Naive thymus-derived CD4-positive, alpha-beta T cell (primary cell): Measurements from ENCODE around the gene TM9SF4. TPM values are rescaled to one million over a fixed set of nuclear protein-coding genes. Genes with fewer than 3 reads are reported as not detected.

Experiments used
- ATAC-seq: fragments of 150-1000 bp; cut with Tn5 transposase; 2 replicates; pipeline ENCODE4 v1.10.0; 2021; ENCODE audit warnings: mild to moderate bottlenecking, moderate library complexity
- CTCF ChIA-PET: fragments of 350-600 bp; sonication (Branson Sonifier 250); formaldehyde crosslinking; loops from one replicate; lab custom pipeline; 2021; ENCODE audit warnings: antibody characterized with exemption; lab: Charles Lee
- POLR2A ChIA-PET: fragments of 350-600 bp; sonication (Branson Sonifier 250); formaldehyde crosslinking; loops from one replicate; lab custom pipeline; 2021; ENCODE audit warnings: antibody characterized with exemption, inconsistent platforms; lab: Charles Lee
- DNase-seq, 9 donors: peaks; one replicate each; pipeline versions ENCODE4 v3.0.0 to v3.0.0-alpha.2; 2020 to 2022; ENCODE audit warnings: mixed read lengths in 1 of 9
- H3K27ac ChIP-seq: one replicate; pipeline ENCODE4 v1.7.0; 2013; ENCODE audit warnings: mild to moderate bottlenecking, low read depth, low read length, moderate library complexity
- H3K27me3 ChIP-seq, 2 donors: one replicate each; pipeline ENCODE4 v1.7.0; 2013; ENCODE audit warnings: low read length in 2 of 2, mild to moderate bottlenecking in 2 of 2, moderate library complexity in 2 of 2; ENCODE audit not compliant: control insufficient read depth in 2 of 2, insufficient read depth in 2 of 2
- H3K36me3 ChIP-seq, 3 experiments: 1 replicate in 2 of 3; 2 replicates in 1 of 3; pipeline ENCODE4 v1.7.0; 2013; ENCODE audit warnings: low read length in 3 of 3, mild to moderate bottlenecking in 3 of 3, moderate library complexity in 1 of 3; ENCODE audit not compliant: insufficient read depth in 3 of 3, control insufficient read depth in 2 of 3
- H3K4me1 ChIP-seq, 2 donors: one replicate each; pipeline ENCODE4 v1.7.0; 2013; ENCODE audit warnings: low read length in 2 of 2, mild to moderate bottlenecking in 2 of 2, moderate library complexity in 1 of 2; ENCODE audit not compliant: control insufficient read depth in 2 of 2, insufficient read depth in 2 of 2
- H3K4me3 ChIP-seq: 2 replicates; pipeline ENCODE4 v1.7.0; 2013; ENCODE audit warnings: mild to moderate bottlenecking, low read length
- H3K9me3 ChIP-seq, 3 experiments: 1 replicate in 2 of 3; 2 replicates in 1 of 3; pipeline ENCODE4 v1.7.0; 2013; ENCODE audit warnings: low read length in 3 of 3; ENCODE audit not compliant: control insufficient read depth in 2 of 3
- H3K27ac Mint-ChIP-seq, 9 donors: one replicate each; pipeline ENCODE4 v1.8.0; 2020 to 2022; ENCODE audit warnings: mixed read lengths in 9 of 9, mild to moderate bottlenecking in 8 of 9, moderate library complexity in 5 of 9, inconsistent platforms in 2 of 9
- H3K27me3 Mint-ChIP-seq, 5 donors: one replicate each; pipeline ENCODE4 v1.8.0; 2021 to 2022; ENCODE audit warnings: mixed read lengths in 5 of 5, mild to moderate bottlenecking in 1 of 5
- H3K36me3 Mint-ChIP-seq, 5 donors: one replicate each; pipeline ENCODE4 v1.8.0; 2020 to 2022; ENCODE audit warnings: mixed read lengths in 5 of 5, mild to moderate bottlenecking in 3 of 5, inconsistent platforms in 1 of 5
- H3K4me1 Mint-ChIP-seq, 7 donors: one replicate each; pipeline ENCODE4 v1.8.0; 2020 to 2022; ENCODE audit warnings: mixed read lengths in 7 of 7, mild to moderate bottlenecking in 3 of 7, inconsistent platforms in 1 of 7
- H3K4me3 Mint-ChIP-seq, 10 donors: one replicate each; pipeline ENCODE4 v1.8.0; 2020 to 2022; ENCODE audit warnings: mild to moderate bottlenecking in 10 of 10, mixed read lengths in 10 of 10, moderate library complexity in 6 of 10, inconsistent platforms in 2 of 10
- H3K9me3 Mint-ChIP-seq, 11 donors: one replicate each; pipeline ENCODE4 v1.8.0; 2020 to 2022; ENCODE audit warnings: mixed read lengths in 11 of 11, mild to moderate bottlenecking in 4 of 11, inconsistent platforms in 1 of 11, moderate library complexity in 1 of 11
- intact Hi-C, 2 donors: fragments of 100-400 bp; cut with micrococcal nuclease; formaldehyde crosslinking; loops; one replicate each; pipeline ENCODE4 v1.15.1; 2023
- polyA plus RNA-seq, 2 donors: library from polyadenylated mRNA; unstranded; fragments of 300-500 nt; fragmentation: Illumina TruSeq; gene quantifications; one replicate each; pipeline ENCODE4 v1.2.3, GENCODE V29; 2021
- total RNA-seq, 6 experiments: library from RNA in 5 of 6; stranded (reverse) in 5 of 6; gene quantifications; 1 replicate in 5 of 6; 2 replicates in 1 of 6; pipeline ENCODE4 v1.2.3 and lab custom pipeline; 2021 to 2026

The TM9SF4 gene
- total and polyA plus RNA-seq, 7 experiments from 2014 or later = 31.2 to 61.0 (median 41.5) TPM

DNA sequence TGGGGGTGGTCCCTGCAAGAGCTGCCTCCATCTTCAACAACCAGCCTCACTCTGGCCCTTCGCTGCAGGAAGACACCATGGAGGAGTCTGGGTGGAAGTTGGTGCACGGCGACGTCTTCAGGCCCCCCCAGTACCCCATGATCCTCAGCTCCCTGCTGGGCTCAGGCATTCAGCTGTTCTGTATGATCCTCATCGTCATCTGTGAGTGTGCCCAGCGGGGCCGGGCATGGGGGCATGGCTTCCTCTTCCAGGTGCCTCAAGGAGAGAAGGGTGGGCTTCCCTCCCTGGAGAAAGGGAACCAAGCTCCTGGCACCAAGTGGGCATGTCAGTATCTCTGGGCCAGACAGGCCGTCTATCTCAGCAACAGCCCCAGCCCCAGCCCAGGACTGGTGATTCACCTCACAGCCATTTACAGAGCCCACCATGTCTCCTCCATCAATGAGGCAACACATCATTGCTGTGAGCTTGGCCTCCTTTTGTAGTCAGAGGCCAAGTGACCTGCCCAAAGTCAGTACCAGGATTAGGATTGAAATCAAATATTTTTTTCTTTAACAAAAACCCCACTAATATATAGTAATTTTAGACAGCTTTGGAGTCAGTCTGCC lies 40.2 kb downstream of the TM9SF4 start:
- Histone ChIP-seq H3K36me3 (peaks cover 0 to 80% (median 18%) of the 10 kb centered on the region in 3 experiments), H3K27me3 (no peaks in the 10 kb centered on the region), H3K4me1 (no peaks in the 10 kb centered on the region), H3K27ac (no peak overlapping the region), H3K4me3 (no peak overlapping the region), H3K9me3 (no peaks in the 10 kb centered on the region)
- intact Hi-C loops = no loop called here
- no peak overlapping the region for H3K27ac Mint-ChIP-seq
- POLR2A ChIA-PET = no interaction called here
- DNase-seq (no peak), ATAC-seq (no peak)
- no peaks in the 10 kb centered on the region for H3K4me1 Mint-ChIP-seq
- CTCF ChIA-PET = no interaction called here
- no peak overlapping the region for H3K4me3 Mint-ChIP-seq
- H3K36me3 Mint-ChIP-seq = peaks cover 13 to 59% (median 14%) of the 10 kb centered on the region in 5 donors
- no peaks in the 10 kb centered on the region for H3K27me3 Mint-ChIP-seq
- no peaks in the 10 kb centered on the region for H3K9me3 Mint-ChIP-seq

GRCh38 chr20:32150291-32150848 lies 40.9 kb downstream of the TM9SF4 start:
- CTCF ChIA-PET = no interaction called here
- H3K36me3 Mint-ChIP-seq = peaks cover 11 to 52% (median 13%) of the 10 kb centered on the region in 5 donors

DNA sequence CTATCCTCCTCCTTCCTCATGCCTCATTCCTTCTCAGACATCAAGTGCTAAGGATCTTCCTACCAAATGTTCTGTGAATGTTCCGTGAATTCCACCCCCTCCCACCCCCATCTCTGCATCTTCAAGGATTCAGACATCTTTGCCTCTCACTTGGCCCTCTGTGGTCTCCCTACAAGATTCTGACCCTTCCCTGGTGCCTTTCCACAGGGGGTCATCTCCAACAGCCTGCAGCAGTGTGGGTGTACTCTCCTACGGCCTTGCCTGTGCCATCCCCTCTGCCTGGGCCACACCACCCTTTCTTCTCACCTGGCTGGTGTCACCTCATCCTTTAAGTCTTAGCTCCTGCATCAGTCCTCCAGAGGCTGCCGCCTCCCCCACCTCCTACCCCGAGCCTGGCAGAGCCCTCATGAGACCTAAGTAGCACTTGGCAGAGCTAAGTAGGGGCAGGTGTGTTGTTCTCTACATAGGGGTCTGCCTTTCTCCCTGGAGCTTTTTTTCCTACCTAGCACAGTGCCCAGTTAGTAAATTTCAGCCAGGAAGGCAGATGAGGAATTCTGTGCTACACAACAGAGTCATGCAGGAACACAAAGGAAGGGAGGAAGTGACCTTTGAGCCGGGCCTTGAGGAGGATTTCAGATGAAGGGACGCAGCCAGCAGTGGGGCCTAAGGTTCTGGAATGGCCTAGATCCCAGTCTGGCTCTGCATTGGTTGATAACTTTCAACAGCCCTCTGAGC lies 43.1 kb downstream of the TM9SF4 start:
- DNase-seq (no peak), ATAC-seq (no peak)
- H3K27ac ChIP-seq = no peak overlapping the region
- Mint-ChIP-seq H3K9me3 (no peaks in the 10 kb centered on the region), H3K36me3 (peaks cover 0 to 41% (median 6%) of the 10 kb centered on the region in 5 donors), H3K27ac (peak overlapping the region in 3 of 9 donors; percentile 36 to 48 (median 47)), H3K4me3 (no peak overlapping the region), H3K27me3 (no peaks in the 10 kb centered on the region), H3K4me1 (peaks cover 0 to 4% (median 0%) of the 10 kb centered on the region in 7 donors)
- ChIA-PET CTCF (no interaction called here), POLR2A (no interaction called here)
- no peaks in the 10 kb centered on the region for H3K27me3 ChIP-seq
- H3K4me3 ChIP-seq = no peak overlapping the region
- H3K9me3 ChIP-seq = no peaks in the 10 kb centered on the region
- H3K4me1 ChIP-seq = no peaks in the 10 kb centered on the region
- H3K36me3 ChIP-seq = peaks cover 0 to 68% (median 3%) of the 10 kb centered on the region in 3 experiments
- intact Hi-C loops = no loop called here

More at GRCh38 chr20:32150291-32150848, 40.9 kb downstream of the TM9SF4 start:
- Histone ChIP-seq H3K27ac (no peak overlapping the region), H3K4me1 (no peaks in the 10 kb centered on the region), H3K4me3 (no peak overlapping the region), H3K27me3 (no peaks in the 10 kb centered on the region), H3K36me3 (peaks cover 0 to 80% (median 11%) of the 10 kb centered on the region in 3 experiments), H3K9me3 (no peaks in the 10 kb centered on the region)
- Mint-ChIP-seq H3K9me3 (no peaks in the 10 kb centered on the region), H3K4me1 (peaks cover 0 to 4% (median 0%) of the 10 kb centered on the region in 7 donors), H3K27ac (peak overlapping the region in 1 of 9 donors; percentile 75), H3K4me3 (no peak overlapping the region), H3K27me3 (no peaks in the 10 kb centered on the region)
- intact Hi-C loops = no loop called here
- POLR2A ChIA-PET = no interaction called here
- DNase-seq (no peak), ATAC-seq (no peak)

GRCh38 chr20:32153156-32153665 lies 43.7 kb downstream of the TM9SF4 start:
- Mint-ChIP-seq H3K4me3 (no peak overlapping the region), H3K27ac (peak overlapping the region in 1 of 9 donors; percentile 38), H3K27me3 (no peaks in the 10 kb centered on the region), H3K36me3 (peaks cover 0 to 44% (median 7%) of the 10 kb centered on the region in 5 donors), H3K4me1 (peaks cover 0 to 4% (median 0%) of the 10 kb centered on the region in 7 donors), H3K9me3 (no peaks in the 10 kb centered on the region)
- DNase-seq (no peak), ATAC-seq (no peak)
- Histone ChIP-seq H3K4me1 (no peaks in the 10 kb centered on the region), H3K4me3 (no peak overlapping the region), H3K27me3 (no peaks in the 10 kb centered on the region), H3K9me3 (no peaks in the 10 kb centered on the region), H3K27ac (no peak overlapping the region), H3K36me3 (peaks cover 0 to 71% (median 10%) of the 10 kb centered on the region in 3 experiments)
- CTCF ChIA-PET = no interaction called here
- intact Hi-C loops = no loop called here
- POLR2A ChIA-PET = no interaction called here

DNA sequence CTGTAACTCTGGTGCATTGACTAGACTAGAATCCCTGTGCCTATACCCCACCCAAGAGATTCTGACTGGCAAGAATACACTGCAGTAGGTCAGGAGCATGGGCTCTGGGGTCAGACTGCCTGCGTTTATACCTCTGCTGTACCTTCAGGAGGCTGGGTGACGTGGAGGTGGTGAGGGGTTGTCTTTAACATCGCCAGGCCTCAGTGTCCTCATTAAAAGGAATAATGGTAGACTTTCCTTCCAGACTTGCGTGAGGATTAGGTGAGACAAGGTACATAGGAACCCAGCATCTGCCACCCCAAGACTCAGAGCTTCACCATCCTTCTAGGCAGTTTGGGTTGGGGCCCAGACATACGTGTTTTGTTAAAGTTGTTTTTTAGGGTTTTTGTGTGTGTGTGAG lies 44.3 kb downstream of the TM9SF4 start:
- peaks cover 0 to 46% (median 7%) of the 10 kb centered on the region in 5 donors for H3K36me3 Mint-ChIP-seq
- H3K9me3 ChIP-seq = no peaks in the 10 kb centered on the region
- POLR2A ChIA-PET = no interaction called here
- CTCF ChIA-PET = no interaction called here
- H3K27me3 Mint-ChIP-seq = no peaks in the 10 kb centered on the region
- H3K9me3 Mint-ChIP-seq = no peaks in the 10 kb centered on the region
- no peaks in the 10 kb centered on the region for H3K27me3 ChIP-seq
- peaks cover 0 to 73% (median 10%) of the 10 kb centered on the region in 3 experiments for H3K36me3 ChIP-seq
- H3K4me1 ChIP-seq = no peaks in the 10 kb centered on the region
- ATAC-seq (no peak), DNase-seq (no peak)
- H3K27ac ChIP-seq = no peak overlapping the region
- H3K4me1 Mint-ChIP-seq = peaks cover 0 to 4% (median 0%) of the 10 kb centered on the region in 7 donors
- intact Hi-C loops = no loop called here
- no peak overlapping the region for H3K4me3 ChIP-seq
- no peak overlapping the region for H3K27ac Mint-ChIP-seq
- no peak overlapping the region for H3K4me3 Mint-ChIP-seq

- no peaks in the 10 kb centered on the region for H3K27me3 Mint-ChIP-seq
- H3K4me1 Mint-ChIP-seq = peaks cover 0 to 4% (median 0%) of the 10 kb centered on the region in 7 donors
- Histone ChIP-seq H3K9me3 (no peaks in the 10 kb centered on the region), H3K27me3 (no peaks in the 10 kb centered on the region), H3K36me3 (peaks cover 0 to 76% (median 10%) of the 10 kb centered on the region in 3 experiments), H3K4me3 (no peak overlapping the region), H3K27ac (no peak overlapping the region), H3K4me1 (no peaks in the 10 kb centered on the region)
- intact Hi-C loops = no loop called here
- no peak overlapping the region for H3K4me3 Mint-ChIP-seq
- peaks cover 0 to 39% (median 7%) of the 10 kb centered on the region in 5 donors for H3K36me3 Mint-ChIP-seq
- ATAC-seq (peak; percentile 93), DNase-seq (peak in 3 of 9 donors; percentile 4 to 21 (median 12))
- H3K9me3 Mint-ChIP-seq = no peaks in the 10 kb centered on the region
- peak overlapping the region in 8 of 9 donors; percentile 8 to 69 (median 33) for H3K27ac Mint-ChIP-seq
- CTCF ChIA-PET = interaction anchor here (0.6 kb wide), 1 partner anchor 394 kb away, joined by 3 read pairs; no protein-coding TSS in a partner anchor
- POLR2A ChIA-PET = no interaction called here
Measured at GRCh38 chr20:32155017-32155981, 45.8 kb downstream of the TM9SF4 start.
